Suppressor macrophage (primary cell): ENCODE results near the gene DISP1.

ENCODE experiments used
- DNase-seq, 4 experiments: peaks; one replicate each; pipeline ENCODE4 v3.0.0-alpha.2; 2020 to 2022
- total RNA-seq, 17 experiments: gene quantifications; one replicate each; lab custom pipeline; 2026; ENCODE audit warnings: mixed read lengths in 6 of 17, inconsistent platforms in 3 of 17; lab: John Stamatoyannopoulos, UW

The DISP1 gene
- total RNA-seq: 2.6 to 32.4 (median 18.6) reads per million in 17 experiments

- DNase-seq: peak; percentile 85 to 94 (median 91)
Measured at GRCh38 chr1:222814536-222815439, at the start of gene DISP1. Gene DISP1 (plus strand): TSS chr1:222815039. CDS start chr1:222942824, 127,785 bp downstream.

GRCh38 chr1:222767152-222767571 is 47.7 kb upstream of the DISP1 start:
- DNase-seq: no peak

GRCh38 chr1:222768592-222768991 is 46.2 kb upstream of the DISP1 start:
- DNase-seq: no peak

GRCh38 chr1:222769181-222769580 is 45.7 kb upstream of the DISP1 start:
- DNase-seq: peak in 2 of 4 experiments; percentile 41 to 65

- DNase-seq: no peak
Measured at GRCh38 chr1:222769971-222770620, 44.7 kb upstream of the DISP1 start.

GRCh38 chr1:222772996-222773379 is 41.9 kb upstream of the DISP1 start:
- DNase-seq: peak; percentile 35 to 79 (median 60)

GRCh38 chr1:222777463-222777862 is 37.4 kb upstream of the DISP1 start:
- DNase-seq: no peak

- no peak for DNase-seq
Measured at GRCh38 chr1:222777977-222778376, 36.9 kb upstream of the DISP1 start.

- no peak for DNase-seq
Measured at GRCh38 chr1:222781251-222781650, 33.6 kb upstream of the DISP1 start.

GRCh38 chr1:222783051-222783450 is 31.8 kb upstream of the DISP1 start:
- no peak for DNase-seq

- DNase-seq: no peak
Measured at GRCh38 chr1:222784371-222784770, 30.5 kb upstream of the DISP1 start.

- DNase-seq: no peak
Measured at GRCh38 chr1:222784916-222785315, 29.9 kb upstream of the DISP1 start.

- DNase-seq: peak; percentile 24 to 85 (median 54)
Measured at GRCh38 chr1:222785529-222785928, 29.3 kb upstream of the DISP1 start.

GRCh38 chr1:222786121-222786520 is 28.7 kb upstream of the DISP1 start:
- no peak for DNase-seq

- DNase-seq: no peak
Measured at GRCh38 chr1:222787729-222788128, 27.1 kb upstream of the DISP1 start.

- no peak for DNase-seq
Measured at GRCh38 chr1:222788402-222789156, 26.3 kb upstream of the DISP1 start.

- no peak for DNase-seq
Measured at GRCh38 chr1:222790115-222790514, 24.7 kb upstream of the DISP1 start.

GRCh38 chr1:222790520-222790919 is 24.3 kb upstream of the DISP1 start:
- no peak for DNase-seq

GRCh38 chr1:222791006-222791710 is 23.7 kb upstream of the DISP1 start:
- no peak for DNase-seq

GRCh38 chr1:222792744-222793143 is 22.1 kb upstream of the DISP1 start:
- peak in 3 of 4 experiments; percentile 21 to 49 (median 25) for DNase-seq

GRCh38 chr1:222794656-222795474 is 20.0 kb upstream of the DISP1 start:
- peak in 2 of 4 experiments; percentile 18 to 30 for DNase-seq
